Subcutaneous adipose tissue (tissue), 4 donors: Measurements from ENCODE around the gene SYT6. TPM values are rescaled to one million over a fixed set of nuclear protein-coding genes. Genes with fewer than 3 reads are reported as not detected.

Source experiments
- total RNA-seq, 4 donors: library from RNA; depleted of rRNA; stranded (reverse); fragments of >200 nt; gene quantifications; one replicate each; pipeline ENCODE4 v1.1.0, GENCODE V29; 2016
- TF ChIP-seq, protein P1 (sequence below): fragments of 450-650 bp; IDR thresholded peaks from one replicate; pipeline ENCODE4 v1.5.1; 2016; ENCODE audit warnings: low read depth, mild to moderate bottlenecking, control low read depth, antibody characterized with exemption, moderate library complexity

SYT6 gene
- total RNA-seq, 4 donors from 2014 or later: 0.19 TPM; not detected in 3

DNA sequence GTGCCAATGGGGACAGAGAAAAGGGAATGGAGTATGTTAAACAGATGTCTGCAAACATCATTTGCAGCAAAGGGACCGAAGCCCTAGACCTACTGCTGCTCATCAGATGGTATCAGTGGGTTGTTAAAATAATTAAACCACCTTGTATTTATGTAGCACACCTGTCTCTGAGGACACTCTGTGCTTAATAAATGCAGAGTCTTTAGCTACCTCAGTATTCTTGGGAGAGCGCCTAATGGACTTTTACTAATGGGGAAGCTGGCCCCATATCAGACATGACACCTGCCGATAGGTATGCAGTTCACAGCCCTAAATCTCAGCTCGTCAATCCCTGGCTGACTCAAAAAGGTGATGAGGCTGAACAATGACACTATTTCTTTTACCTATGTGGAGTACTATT, 54.4 kb downstream of the SYT6 start:
- TF ChIP-seq, protein P1, sequence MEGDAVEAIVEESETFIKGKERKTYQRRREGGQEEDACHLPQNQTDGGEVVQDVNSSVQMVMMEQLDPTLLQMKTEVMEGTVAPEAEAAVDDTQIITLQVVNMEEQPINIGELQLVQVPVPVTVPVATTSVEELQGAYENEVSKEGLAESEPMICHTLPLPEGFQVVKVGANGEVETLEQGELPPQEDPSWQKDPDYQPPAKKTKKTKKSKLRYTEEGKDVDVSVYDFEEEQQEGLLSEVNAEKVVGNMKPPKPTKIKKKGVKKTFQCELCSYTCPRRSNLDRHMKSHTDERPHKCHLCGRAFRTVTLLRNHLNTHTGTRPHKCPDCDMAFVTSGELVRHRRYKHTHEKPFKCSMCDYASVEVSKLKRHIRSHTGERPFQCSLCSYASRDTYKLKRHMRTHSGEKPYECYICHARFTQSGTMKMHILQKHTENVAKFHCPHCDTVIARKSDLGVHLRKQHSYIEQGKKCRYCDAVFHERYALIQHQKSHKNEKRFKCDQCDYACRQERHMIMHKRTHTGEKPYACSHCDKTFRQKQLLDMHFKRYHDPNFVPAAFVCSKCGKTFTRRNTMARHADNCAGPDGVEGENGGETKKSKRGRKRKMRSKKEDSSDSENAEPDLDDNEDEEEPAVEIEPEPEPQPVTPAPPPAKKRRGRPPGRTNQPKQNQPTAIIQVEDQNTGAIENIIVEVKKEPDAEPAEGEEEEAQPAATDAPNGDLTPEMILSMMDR: no peak

- TF ChIP-seq, protein P1: no peak
These were observed 56.6 kb downstream of the SYT6 start for GRCh38 chr1:114097109-114097508.

DNA sequence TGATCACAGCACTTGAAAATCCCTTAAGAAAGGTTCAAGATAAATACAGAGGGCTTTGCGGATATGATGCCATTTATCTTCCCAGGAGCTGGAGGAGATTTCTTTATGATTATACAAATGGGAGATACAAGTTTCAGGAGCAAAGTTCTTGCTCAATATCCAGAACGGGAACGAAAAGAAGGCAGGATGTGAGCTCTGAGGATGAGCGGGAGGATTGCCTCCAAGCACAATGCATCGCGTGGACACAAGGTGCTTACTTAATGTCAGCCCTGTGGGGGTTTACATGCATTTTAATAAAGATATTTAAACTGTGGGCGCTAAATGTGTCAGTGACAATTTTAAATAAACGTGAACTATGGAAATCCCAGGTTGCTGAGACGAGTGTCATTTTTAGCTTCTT, 59.0 kb downstream of the SYT6 start:
- TF ChIP-seq, protein P1: no peak

GRCh38 chr1:114094363-114094634, 59.4 kb downstream of the SYT6 start:
- TF ChIP-seq, protein P1: no peak

DNA sequence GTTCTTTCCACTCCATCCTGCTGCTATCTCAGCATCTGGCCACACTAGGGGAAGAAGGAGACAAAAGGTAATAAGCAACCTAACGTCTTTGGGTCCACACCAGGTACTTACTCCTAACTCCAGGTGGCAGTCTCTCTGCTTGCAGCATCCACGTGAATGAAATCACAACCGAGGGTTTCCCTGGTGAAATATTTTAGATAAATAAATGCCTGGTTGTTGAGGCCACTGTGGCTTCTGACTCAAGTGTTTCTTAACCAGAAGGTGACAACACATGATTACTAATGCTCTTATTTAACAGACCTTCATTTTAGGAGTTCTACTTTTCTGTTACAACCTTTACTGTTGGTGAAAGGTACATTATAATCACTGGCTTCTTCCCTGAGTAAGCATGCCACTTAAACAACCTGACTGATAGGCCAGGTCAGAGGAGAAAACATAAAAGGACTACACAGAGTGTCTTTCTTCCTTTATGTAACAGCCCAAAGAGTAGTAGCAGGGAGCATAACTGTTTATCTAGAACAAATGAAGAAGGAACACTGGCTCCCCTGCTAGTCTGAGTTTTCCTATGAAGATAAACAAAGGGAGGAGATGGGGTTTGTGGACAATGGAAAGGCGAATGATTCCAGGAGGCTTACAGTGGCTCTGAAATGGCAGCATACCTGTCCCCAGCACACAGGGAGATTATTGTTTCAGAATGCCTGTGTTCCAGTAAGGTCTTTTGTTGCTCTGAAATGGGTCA, 59.9 kb downstream of the SYT6 start:
- TF ChIP-seq, protein P1: no peak

DNA sequence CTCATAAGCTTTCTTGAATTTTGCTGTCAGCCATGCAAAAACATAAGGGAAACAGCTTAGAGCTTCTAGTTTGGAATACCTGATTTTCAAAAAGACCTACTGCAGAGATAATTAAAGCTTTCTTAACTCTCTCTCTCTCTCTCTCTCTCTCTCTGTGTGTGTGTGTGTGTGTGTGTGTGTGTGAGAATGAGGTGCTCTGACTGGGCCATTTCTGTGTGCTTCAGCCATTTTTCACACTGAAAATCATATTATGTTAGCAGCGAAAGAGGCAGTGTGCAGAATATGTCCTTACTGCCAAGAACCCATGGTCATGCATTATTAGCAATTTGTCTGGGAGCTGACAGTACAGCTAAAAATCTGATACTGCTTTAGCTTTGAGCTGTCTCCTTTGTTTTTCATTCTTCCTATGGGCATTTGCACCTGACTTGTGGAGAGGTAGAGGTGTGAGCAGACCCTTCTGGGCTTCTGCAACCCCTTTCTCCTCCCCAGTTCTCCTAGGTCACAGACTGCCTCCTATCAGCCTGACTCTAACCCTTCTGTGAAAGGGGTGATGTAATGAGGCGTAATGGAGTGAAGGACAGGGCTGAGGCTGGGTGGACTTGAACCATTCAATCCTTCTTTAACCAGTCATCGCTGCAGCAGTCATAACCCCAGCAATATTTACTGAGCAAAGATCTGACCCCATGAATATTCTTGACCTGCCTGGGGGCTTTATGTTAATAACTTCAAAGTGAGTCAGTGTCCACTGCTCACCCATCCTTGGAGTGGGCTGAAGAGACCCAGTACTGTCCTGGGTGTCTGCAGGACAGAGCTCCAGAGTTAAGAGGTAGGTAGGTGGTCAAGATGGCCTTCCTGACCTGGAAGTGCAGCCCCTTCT, 61.2 kb downstream of the SYT6 start:
- TF ChIP-seq, protein P1: no peak

- TF ChIP-seq, protein P1: no peak
These were observed 62.0 kb downstream of the SYT6 start for GRCh38 chr1:114091711-114092110.
